Smooth muscle cell (in vitro differentiated cells): ENCODE data around the gene BCL2. TPM values are rescaled to one million over a fixed set of nuclear protein-coding genes. Genes with fewer than 3 reads are reported as not detected.

Experiments
- DNase-seq: peaks from one replicate; lab custom pipeline; 2025; ENCODE audit not compliant: unreplicated experiment; lab: John Stamatoyannopoulos, UW
- H2AFZ ChIP-seq: fragments of 200-600 bp; sonication (generic); 2 replicates; pipeline ENCODE4 v1.6.0; 2016; ENCODE audit warnings: antibody characterized with exemption, low read depth, mild to moderate bottlenecking
- H3F3A ChIP-seq: fragments of 200-600 bp; sonication (generic); 2 replicates; pipeline ENCODE4 v1.6.0; 2017; ENCODE audit warnings: antibody characterized with exemption, low read depth
- H3K27ac ChIP-seq: fragments of 200-600 bp; sonication (generic); 2 replicates; pipeline ENCODE4 v1.5.1; 2016; ENCODE audit warnings: low read depth, mild to moderate bottlenecking
- H3K27me3 ChIP-seq: fragments of 200-600 bp; sonication (generic); 2 replicates; pipeline ENCODE4 v1.6.1; 2016; ENCODE audit warnings: low read depth, mild to moderate bottlenecking
- H3K36me3 ChIP-seq: fragments of 200-600 bp; sonication (generic); 2 replicates; pipeline ENCODE4 v1.5.1; 2016; ENCODE audit warnings: low read depth
- H3K4me1 ChIP-seq: fragments of 200-600 bp; sonication (generic); 2 replicates; pipeline ENCODE4 v1.5.1; 2016; ENCODE audit warnings: low read depth
- H3K4me2 ChIP-seq: fragments of 200-600 bp; sonication (generic); 2 replicates; pipeline ENCODE4 v1.6.0; 2016; ENCODE audit warnings: mild to moderate bottlenecking
- H3K4me3 ChIP-seq: fragments of 200-600 bp; sonication (generic); 2 replicates; pipeline ENCODE4 v1.5.1; 2016; ENCODE audit warnings: mild to moderate bottlenecking
- H3K79me2 ChIP-seq: fragments of 200-600 bp; sonication (generic); 2 replicates; pipeline ENCODE4 v1.6.0; 2016; ENCODE audit warnings: low read depth, mild to moderate bottlenecking
- H3K9ac ChIP-seq: fragments of 200-600 bp; sonication (generic); 2 replicates; pipeline ENCODE4 v1.6.0; 2016; ENCODE audit warnings: low read depth
- H3K9me3 ChIP-seq: fragments of 200-600 bp; sonication (generic); replicated peaks from 2 replicates; pipeline ENCODE4 v1.5.1; 2016; ENCODE audit warnings: low read depth
- H4K20me1 ChIP-seq: fragments of 200-600 bp; sonication (generic); 2 replicates; pipeline ENCODE4 v1.6.0; 2016; ENCODE audit warnings: low read depth
- CTCF ChIP-seq: fragments of 200-600 bp; sonication (generic); IDR thresholded peaks from 2 replicates; pipeline ENCODE4 v1.5.1; 2017; ENCODE audit warnings: borderline replicate concordance, mild to moderate bottlenecking, antibody characterized with exemption; ENCODE audit not compliant: insufficient read depth, poor library complexity, severe bottlenecking
- WGBS: methylation state at CpG from one replicate; pipeline ENCODE4 v1.1.7; 2016; ENCODE audit warnings: low lambda C conversion rate; 5-methylcytosine and 5-hydroxymethylcytosine counted together
- polyA plus RNA-seq: library from polyadenylated mRNA; unstranded; fragments of >200 nt; fragmentation: Nextera tagmentation; extraction: Ambion mirVana; gene quantifications from 2 replicates; pipeline ENCODE4 v1.2.1, GENCODE V29; 2016
- total RNA-seq: library from RNA; depleted of rRNA; stranded (reverse); fragments of >200 nt; gene quantifications from 2 replicates; pipeline ENCODE4 v1.2.3, GENCODE V29; 2014

The BCL2 gene
- total and polyA plus RNA-seq, 2 experiments from 2014 or later, result 0.85 TPM; not detected in 1

- H3F3A ChIP-seq, result no peaks in the 10 kb centered on the region
- no peaks in the 10 kb centered on the region for H3K27me3 ChIP-seq
- H3K4me1 ChIP-seq, result no peaks in the 10 kb centered on the region
- H2AFZ ChIP-seq, result no peak overlapping the region
- 77% methylated on average over 10 of the region's 10 CpGs for WGBS
- H3K36me3 ChIP-seq, result no peaks in the 10 kb centered on the region
- no peak overlapping the region for H3K4me3 ChIP-seq
- no peaks in the 10 kb centered on the region for H3K9me3 ChIP-seq
- H4K20me1 ChIP-seq, result no peaks in the 10 kb centered on the region
- H3K27ac ChIP-seq, result no peak overlapping the region
- DNase-seq, result no peak
- H3K9ac ChIP-seq, result no peak overlapping the region
- H3K79me2 ChIP-seq, result no peaks in the 10 kb centered on the region
- no peak for TF ChIP-seq CTCF
- H3K4me2 ChIP-seq, result no peak overlapping the region
Measured at GRCh38 chr18:63099848-63100629, 219.5 kb downstream of the BCL2 start.

- Histone ChIP-seq H3K4me1 (no peaks in the 10 kb centered on the region), H3K4me2 (no peak overlapping the region), H3K79me2 (no peaks in the 10 kb centered on the region), H3F3A (no peaks in the 10 kb centered on the region), H3K27ac (no peak overlapping the region), H3K9me3 (no peaks in the 10 kb centered on the region), H3K4me3 (no peak overlapping the region), H3K27me3 (no peaks in the 10 kb centered on the region), H3K36me3 (no peaks in the 10 kb centered on the region), H3K9ac (no peak overlapping the region), H4K20me1 (no peaks in the 10 kb centered on the region), H2AFZ (no peak overlapping the region)
- DNase-seq, result no peak
- 75% methylated on average over 14 of the region's 14 CpGs for WGBS
- no peak for TF ChIP-seq CTCF
Measured at GRCh38 chr18:63099091-63099840, 220.3 kb downstream of the BCL2 start.

- TF ChIP-seq CTCF, result no peak
Measured at GRCh38 chr18:63098018-63098981, 221.3 kb downstream of the BCL2 start.

More at GRCh38 chr18:63098018-63098981, 221.3 kb downstream of the BCL2 start:
- Histone ChIP-seq H3K36me3 (no peaks in the 10 kb centered on the region), H4K20me1 (no peaks in the 10 kb centered on the region), H3K27me3 (peaks cover 4% of the 10 kb centered on the region), H3F3A (no peaks in the 10 kb centered on the region), H3K4me2 (no peak overlapping the region), H3K27ac (no peak overlapping the region), H3K79me2 (no peaks in the 10 kb centered on the region), H3K4me3 (no peak overlapping the region), H2AFZ (no peak overlapping the region), H3K4me1 (no peaks in the 10 kb centered on the region), H3K9me3 (no peaks in the 10 kb centered on the region), H3K9ac (no peak overlapping the region)
- DNase-seq, result no peak
- WGBS, result 92% methylated on average over 16 of the region's 16 CpGs
